Left ventricle myocardium superior (tissue), 1 donor: ENCODE results near the gene SLC13A4. TPM values are rescaled to one million over a fixed set of nuclear protein-coding genes. Genes with fewer than 3 reads are reported as not detected.
"Not testable (repeated sequence)": the region's sequence is repeated elsewhere in the genome, so short reads cannot be mapped to it uniquely, and the experiment has no call there.

ENCODE experiments used
- ATAC-seq: fragments of 200-7000 bp; cut with Tn5 transposase; one replicate; pipeline ENCODE4 v1.9.1; 2020; ENCODE audit warnings: mild to moderate bottlenecking, moderate library complexity
- DNase-seq: peaks from one replicate; pipeline ENCODE4 v3.0.0-alpha.2; 2020
- intact Hi-C: fragments of 100-400 bp; cut with micrococcal nuclease; formaldehyde crosslinking; loops from one replicate; pipeline ENCODE4 v1.11.0; 2022
- total RNA-seq: library from RNA; stranded (reverse); fragmentation: NEBNext Ultra II Directional; extraction: Animal tissue kit (Norgen Biotek cat#: 25700); gene quantifications from one replicate; pipeline ENCODE4 v1.2.1, GENCODE V29; 2021
- donor health status: DM: no; HTN: yes; CAD: no; lungs with severe emphysema.

SLC13A4 gene
- total RNA-seq, 1 donor from 2014 or later: 0.15 TPM

- no peak for DNase-seq
- intact Hi-C loops: loop anchor here (5.0 kb wide), 1 partner anchor 125 kb away; no protein-coding TSS in a partner anchor
- peak; percentile 80 for ATAC-seq
Observed at GRCh38 chr7:135672560-135673359, 55.2 kb downstream of the SLC13A4 start.

- intact Hi-C loops: loop anchor here (5.0 kb wide), 1 partner anchor 127 kb away; no protein-coding TSS in a partner anchor
- DNase-seq: no peak
- ATAC-seq: peak; percentile 10
Observed at GRCh38 chr7:135670179-135670578, 57.8 kb downstream of the SLC13A4 start.

- peak; percentile 26 for ATAC-seq
Observed at GRCh38 chr7:135669774-135670173, 58.2 kb downstream of the SLC13A4 start.

GRCh38 chr7:135668852-135669395, 59.1 kb downstream of the SLC13A4 start:
- DNase-seq, intact Hi-C loops, ATAC-seq: not testable (repeated sequence)

More at GRCh38 chr7:135669774-135670173, 58.2 kb downstream of the SLC13A4 start:
- intact Hi-C loops: loop anchor here (5.0 kb wide), 1 partner anchor 128 kb away; no protein-coding TSS in a partner anchor
- no peak for DNase-seq

GRCh38 chr7:135667626-135668025, 60.4 kb downstream of the SLC13A4 start:
- ATAC-seq, intact Hi-C loops, DNase-seq: not testable (repeated sequence)

- intact Hi-C loops: no loop called here
Observed at GRCh38 chr7:135666846-135667245, 61.1 kb downstream of the SLC13A4 start.

GRCh38 chr7:135666156-135666555, 61.8 kb downstream of the SLC13A4 start:
- no peak for DNase-seq
- intact Hi-C loops: no loop called here
- no peak for ATAC-seq

More at GRCh38 chr7:135666846-135667245, 61.1 kb downstream of the SLC13A4 start:
- DNase-seq (no peak), ATAC-seq (no peak)

GRCh38 chr7:135665042-135665441, 62.9 kb downstream of the SLC13A4 start:
- ATAC-seq (no peak), DNase-seq (no peak)
- intact Hi-C loops: no loop called here

GRCh38 chr7:135664046-135664589, 63.9 kb downstream of the SLC13A4 start:
- ATAC-seq (no peak), DNase-seq (no peak)
- intact Hi-C loops: no loop called here

GRCh38 chr7:135662373-135663114, 65.4 kb downstream of the SLC13A4 start, which contains the start of gene STMP1:
TSS of gene STMP1 (plus strand) at chr7:135662514.
- DNase-seq (peak; percentile 99), ATAC-seq (peak; percentile 99)
- intact Hi-C loops: no loop called here

- intact Hi-C loops: no loop called here
- ATAC-seq (no peak), DNase-seq (no peak)
Observed at GRCh38 chr7:135662123-135662372, 65.9 kb downstream of the SLC13A4 start.

GRCh38 chr7:135661311-135662122, 66.5 kb downstream of the SLC13A4 start:
- intact Hi-C loops: no loop called here
- ATAC-seq: peak; percentile 3

GRCh38 chr7:135659159-135659846, 68.7 kb downstream of the SLC13A4 start:
- DNase-seq (no peak), ATAC-seq (no peak)
- intact Hi-C loops: no loop called here

More at GRCh38 chr7:135661311-135662122, 66.5 kb downstream of the SLC13A4 start:
- no peak for DNase-seq

GRCh38 chr7:135658564-135658963, 69.4 kb downstream of the SLC13A4 start:
- intact Hi-C loops: no loop called here
- ATAC-seq (no peak), DNase-seq (no peak)

GRCh38 chr7:135653340-135654080, 74.5 kb downstream of the SLC13A4 start:
- ATAC-seq: no peak
- intact Hi-C loops: no loop called here

GRCh38 chr7:135650831-135651573, 77.0 kb downstream of the SLC13A4 start:
- ATAC-seq: peak; percentile 41
- intact Hi-C loops: no loop called here

More at GRCh38 chr7:135653340-135654080, 74.5 kb downstream of the SLC13A4 start:
- DNase-seq: no peak

GRCh38 chr7:135648235-135648634, 79.8 kb downstream of the SLC13A4 start:
- intact Hi-C loops: no loop called here
- DNase-seq (no peak), ATAC-seq (no peak)

More at GRCh38 chr7:135650831-135651573, 77.0 kb downstream of the SLC13A4 start:
- no peak for DNase-seq
